IPS-15b (cell line): ENCODE results near the gene ANKH.

Source experiments
- H3K27me3 ChIP-seq: one replicate; pipeline ENCODE4 v1.6.1; 2013; ENCODE audit warnings: low read length; ENCODE audit not compliant: control insufficient read depth, insufficient read depth
- H3K36me3 ChIP-seq: one replicate; pipeline ENCODE4 v1.6.1; 2013; ENCODE audit warnings: low read length; ENCODE audit not compliant: control insufficient read depth, insufficient read depth
- H3K4me1 ChIP-seq: one replicate; pipeline ENCODE4 v1.6.1; 2013; ENCODE audit warnings: mild to moderate bottlenecking, low read length; ENCODE audit not compliant: control insufficient read depth, insufficient read depth
- H3K4me3 ChIP-seq: one replicate; pipeline ENCODE4 v1.5.1; 2013; ENCODE audit warnings: low read depth, low read length
- H3K9ac ChIP-seq: one replicate; pipeline ENCODE4 v1.6.1; 2013; ENCODE audit warnings: low read depth, mild to moderate bottlenecking, low read length
- H3K9me3 ChIP-seq: one replicate; pipeline ENCODE4 v1.6.1; 2013; ENCODE audit warnings: mild to moderate bottlenecking, low read length; ENCODE audit not compliant: control insufficient read depth, insufficient read depth

ANKH gene

DNA sequence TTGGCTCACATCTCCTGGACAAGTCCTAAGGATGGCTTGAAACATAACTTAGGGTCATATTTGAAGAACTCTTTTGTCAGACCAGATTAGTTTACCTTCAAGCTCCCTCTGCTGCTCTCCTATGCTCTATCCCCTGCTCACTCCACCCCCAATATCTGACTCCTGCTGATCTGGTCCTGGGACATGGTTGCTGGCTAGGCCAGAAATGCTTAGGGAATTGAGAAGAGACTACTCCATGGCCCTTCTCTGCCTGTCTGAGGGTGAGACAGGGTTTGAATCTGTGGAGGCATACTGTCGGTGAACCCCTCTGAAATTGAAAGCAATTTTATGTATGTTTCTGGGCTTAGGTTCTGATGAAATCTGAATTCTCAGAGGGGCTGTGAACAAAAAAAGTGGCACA lies 203.8 kb downstream of the ANKH start:
- Histone ChIP-seq H3K4me3 (no peak overlapping the region), H3K27me3 (peaks cover 21% of the 10 kb centered on the region), H3K9ac (no peak overlapping the region), H3K9me3 (no peaks in the 10 kb centered on the region), H3K36me3 (no peaks in the 10 kb centered on the region), H3K4me1 (peaks cover 2% of the 10 kb centered on the region)

- Histone ChIP-seq H3K9me3 (no peaks in the 10 kb centered on the region), H3K4me1 (peaks cover 2% of the 10 kb centered on the region), H3K4me3 (no peak overlapping the region), H3K9ac (no peak overlapping the region), H3K27me3 (peaks cover 24% of the 10 kb centered on the region), H3K36me3 (no peaks in the 10 kb centered on the region)
Measured at GRCh38 chr5:14667290-14667689, 204.3 kb downstream of the ANKH start.

- Histone ChIP-seq H3K36me3 (no peaks in the 10 kb centered on the region), H3K9me3 (no peaks in the 10 kb centered on the region), H3K4me1 (peaks cover 2% of the 10 kb centered on the region), H3K9ac (no peak overlapping the region), H3K4me3 (no peak overlapping the region), H3K27me3 (peaks cover 24% of the 10 kb centered on the region)
Measured at GRCh38 chr5:14666357-14666756, 205.2 kb downstream of the ANKH start.

- Histone ChIP-seq H3K27me3 (peaks cover 24% of the 10 kb centered on the region), H3K4me3 (no peak overlapping the region), H3K4me1 (peaks cover 2% of the 10 kb centered on the region), H3K9me3 (no peaks in the 10 kb centered on the region), H3K36me3 (no peaks in the 10 kb centered on the region), H3K9ac (no peak overlapping the region)
Measured at GRCh38 chr5:14665949-14666348, 205.6 kb downstream of the ANKH start.

DNA sequence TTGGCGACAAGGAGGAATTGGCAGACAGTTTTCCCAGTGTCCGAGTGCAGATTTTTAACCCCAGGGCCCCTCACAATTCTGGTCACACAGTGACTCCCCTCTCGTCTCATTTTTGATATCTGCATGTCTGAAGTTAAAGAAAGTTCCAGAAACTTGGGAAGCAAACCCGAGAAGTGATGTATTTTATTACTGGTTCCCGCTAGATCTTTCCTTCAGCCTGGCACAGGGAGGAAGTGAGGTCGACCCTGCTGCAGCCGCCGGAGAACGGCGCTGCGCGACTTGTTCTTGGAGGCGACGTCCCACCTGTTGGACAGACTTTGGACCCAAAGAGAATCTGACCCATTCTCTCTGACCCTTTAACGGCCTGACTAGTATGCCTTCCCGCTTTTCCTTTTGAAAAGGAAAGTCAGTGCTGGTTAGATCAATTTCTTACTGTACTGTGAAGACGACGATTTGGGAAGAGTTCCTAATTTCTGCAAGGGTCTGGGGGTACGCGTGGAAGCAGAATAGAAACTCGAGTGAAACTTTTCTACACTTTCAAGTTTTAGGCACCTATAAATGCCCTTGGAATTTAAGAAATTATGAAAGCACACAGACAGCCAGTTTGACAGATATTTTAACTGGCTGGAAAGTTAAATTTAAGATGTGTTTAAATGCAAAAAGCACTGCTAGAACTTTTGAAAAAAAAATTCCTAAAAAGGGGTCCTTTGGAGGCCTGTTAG lies 206.3 kb downstream of the ANKH start:
- Histone ChIP-seq H3K9ac (no peak overlapping the region), H3K27me3 (peaks cover 24% of the 10 kb centered on the region), H3K9me3 (no peaks in the 10 kb centered on the region), H3K4me3 (peak overlapping the region; percentile 82), H3K36me3 (no peaks in the 10 kb centered on the region), H3K4me1 (peaks cover 2% of the 10 kb centered on the region)

DNA sequence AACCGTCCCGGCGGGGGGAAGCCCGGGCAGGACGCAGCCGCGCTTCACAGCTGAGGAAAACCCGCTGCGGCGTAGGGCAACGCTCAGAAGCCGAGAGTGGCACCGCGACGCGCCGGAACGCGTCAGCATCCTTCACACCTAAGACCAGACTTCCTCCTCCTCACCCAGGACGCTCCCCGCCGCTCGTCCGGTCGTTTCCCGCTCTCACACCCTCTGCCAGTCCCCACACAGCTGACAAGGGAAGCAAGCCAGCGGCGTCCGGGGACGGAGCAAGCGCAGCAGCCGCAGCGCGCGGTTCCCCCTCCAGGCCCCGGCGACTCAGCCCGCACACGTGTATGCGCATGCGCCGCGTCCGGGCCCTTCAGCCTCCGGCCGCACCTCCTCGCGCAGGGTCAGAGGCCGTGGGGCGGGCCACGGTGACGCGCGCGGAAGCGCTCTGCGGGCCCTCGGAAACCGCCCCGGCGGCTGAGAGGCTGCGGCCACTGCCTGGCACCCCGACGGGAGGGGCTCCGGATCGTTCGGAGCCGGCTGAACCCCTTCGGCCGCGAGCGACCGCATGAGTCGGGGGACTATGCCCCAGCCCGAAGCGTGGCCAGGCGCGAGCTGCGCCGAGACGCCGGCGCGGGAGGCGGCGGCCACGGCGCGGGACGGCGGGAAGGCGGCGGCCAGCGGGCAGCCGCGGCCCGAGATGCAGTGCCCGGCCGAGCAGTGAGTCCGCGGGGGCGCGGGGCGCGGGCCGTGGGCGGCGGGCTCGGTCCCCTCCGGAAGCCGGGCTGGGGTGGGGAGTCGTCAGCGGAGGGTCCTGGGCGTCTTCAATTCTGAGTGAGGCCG lies 207.1 kb downstream of the ANKH start, which contains the start of gene OTULIN:
TSS of gene OTULIN (plus strand) at position 449 of the 831 bp plus-strand sequence. CDS start at position 557, 108 bp downstream.
- Histone ChIP-seq H3K9ac (peak within 1 kb of the TSS; percentile 66), H3K4me1 (peaks cover 2% of the 10 kb centered on the region), H3K36me3 (no peaks in the 10 kb centered on the region), H3K9me3 (no peaks in the 10 kb centered on the region), H3K4me3 (peak within 1 kb of the TSS; percentile 82), H3K27me3 (peaks cover 24% of the 10 kb centered on the region)

GRCh38 chr5:14663734-14664269 lies 207.8 kb downstream of the ANKH start:
- H3K4me1 ChIP-seq = peaks cover 2% of the 10 kb centered on the region
- peaks cover 24% of the 10 kb centered on the region for H3K27me3 ChIP-seq
- no peaks in the 10 kb centered on the region for H3K36me3 ChIP-seq
- H3K9me3 ChIP-seq = no peaks in the 10 kb centered on the region
- peak overlapping the region; percentile 66 for H3K9ac ChIP-seq
- peak overlapping the region; percentile 82 for H3K4me3 ChIP-seq

DNA sequence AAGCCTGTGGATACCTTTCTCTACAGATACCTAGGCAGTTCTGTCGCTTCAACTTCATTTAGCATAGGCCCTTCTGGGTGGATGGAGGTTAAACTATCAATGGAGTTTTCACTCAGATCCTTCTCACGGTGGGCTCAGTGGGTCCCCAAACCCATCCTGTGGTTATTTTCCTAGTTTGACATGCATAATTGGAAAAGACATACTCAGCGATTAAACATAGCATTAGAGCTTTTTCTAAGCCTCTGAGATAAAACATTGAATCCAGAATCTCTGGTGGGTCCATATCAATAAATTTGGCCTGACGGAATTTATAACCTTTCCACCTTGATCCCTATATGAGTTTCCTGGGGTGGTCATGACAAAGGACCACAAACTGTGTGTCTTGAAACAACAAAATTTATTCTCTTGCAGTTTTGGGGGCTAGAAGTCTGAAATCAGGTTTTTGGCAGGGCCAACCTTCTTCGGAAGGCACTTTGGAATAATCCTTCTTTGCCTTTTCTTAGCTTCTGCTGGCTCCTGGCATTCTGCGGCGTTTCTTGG lies 208.8 kb downstream of the ANKH start:
- H3K4me1 ChIP-seq = peaks cover 2% of the 10 kb centered on the region
- no peak overlapping the region for H3K9ac ChIP-seq
- no peaks in the 10 kb centered on the region for H3K9me3 ChIP-seq
- no peak overlapping the region for H3K4me3 ChIP-seq
- H3K27me3 ChIP-seq = peaks cover 24% of the 10 kb centered on the region
- no peaks in the 10 kb centered on the region for H3K36me3 ChIP-seq

DNA sequence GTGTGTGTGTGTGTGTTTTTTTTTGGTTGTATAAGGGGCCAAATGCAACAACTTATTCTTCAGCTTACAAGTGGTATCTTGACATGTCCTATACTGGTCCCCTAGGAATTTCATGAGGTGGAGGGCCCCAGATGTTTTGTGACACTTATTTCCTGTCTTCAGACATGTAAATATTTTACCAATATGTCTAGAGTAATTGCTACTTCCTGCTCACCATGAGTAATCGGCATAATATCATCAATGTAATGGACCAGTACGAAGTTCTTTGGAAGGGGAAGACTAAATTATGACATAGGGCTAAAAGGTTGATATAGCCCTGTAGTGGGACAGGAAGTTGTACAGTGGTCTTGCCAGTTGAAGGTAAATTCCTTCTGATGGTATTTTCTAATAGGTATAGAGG lies 210.7 kb downstream of the ANKH start:
- Histone ChIP-seq H3K4me3 (no peak overlapping the region), H3K9me3 (no peaks in the 10 kb centered on the region), H3K4me1 (peaks cover 2% of the 10 kb centered on the region), H3K27me3 (peaks cover 21% of the 10 kb centered on the region), H3K9ac (no peak overlapping the region), H3K36me3 (no peaks in the 10 kb centered on the region)

DNA sequence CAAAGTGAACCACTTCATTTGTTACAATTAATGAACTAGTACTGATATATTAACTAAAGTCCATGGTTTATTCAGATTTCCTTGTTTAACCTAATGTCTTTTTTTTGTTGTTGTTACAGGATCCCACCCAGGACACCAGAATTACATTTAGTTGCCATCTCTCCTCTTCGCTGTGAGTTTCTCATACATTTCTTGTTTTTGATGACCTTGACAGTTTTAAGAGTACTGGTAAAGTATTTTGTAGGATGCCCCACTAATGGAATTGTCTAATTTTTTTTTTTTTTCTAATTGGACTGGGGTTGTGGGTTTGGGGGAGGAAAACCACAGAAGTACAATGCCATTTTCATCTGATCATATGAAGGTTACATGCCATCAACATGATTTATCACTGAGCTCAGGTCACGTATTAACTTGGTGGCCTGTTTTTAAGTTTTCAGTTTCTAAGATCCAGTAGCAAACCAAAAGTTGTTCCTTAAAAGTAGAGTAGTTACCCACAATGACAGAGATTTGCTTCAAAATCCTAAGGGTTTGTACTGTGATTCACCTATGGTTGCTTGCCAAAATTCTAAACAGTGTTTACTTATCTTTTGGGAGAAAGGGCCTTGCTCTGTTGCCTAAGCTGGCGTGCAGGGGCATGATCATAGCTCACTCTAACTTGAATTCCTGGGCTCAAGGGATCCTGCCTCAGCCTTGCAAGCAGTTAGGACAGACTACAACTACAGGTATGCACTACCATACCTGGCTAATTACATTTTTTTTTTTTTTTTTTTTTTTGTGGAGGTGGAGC lies 211.6 kb downstream of the ANKH start:
- Histone ChIP-seq H3K9ac (no peak overlapping the region), H3K4me1 (no peaks in the 10 kb centered on the region), H3K4me3 (no peak overlapping the region), H3K27me3 (peaks cover 14% of the 10 kb centered on the region), H3K9me3 (no peaks in the 10 kb centered on the region), H3K36me3 (no peaks in the 10 kb centered on the region)

- Histone ChIP-seq H3K27me3 (no peaks in the 10 kb centered on the region), H3K4me1 (no peaks in the 10 kb centered on the region), H3K4me3 (no peak overlapping the region), H3K36me3 (no peaks in the 10 kb centered on the region), H3K9me3 (no peaks in the 10 kb centered on the region), H3K9ac (no peak overlapping the region)
Measured at GRCh38 chr5:14656898-14657297, 214.7 kb downstream of the ANKH start.
